Stimulated activated naive CD8-positive, alpha-beta T cell treated with anti-CD3 and anti-CD28 coated beads, Interleukin-15, amount 100 ng/mL, for 72 hours (primary cell): ENCODE results near the gene GSTT2B.
"Not testable (repeated sequence)": the region's sequence is repeated elsewhere in the genome, so short reads cannot be mapped to it uniquely, and the experiment has no call there.

Source experiments
- ATAC-seq: fragments of 150-1000 bp; cut with Tn5 transposase; 2 replicates; pipeline ENCODE4 v1.10.0; 2021; ENCODE audit warnings: mild to moderate bottlenecking, moderate library complexity
- DNase-seq, 2 donors: peaks; one replicate each; pipeline ENCODE4 v3.0.0; 2021 to 2022
- H3K27ac Mint-ChIP-seq, 2 donors: one replicate each; pipeline ENCODE4 v1.8.0; 2022; ENCODE audit warnings: mild to moderate bottlenecking in 2 of 2, mixed read lengths in 2 of 2, moderate library complexity in 2 of 2
- H3K27me3 Mint-ChIP-seq: one replicate; pipeline ENCODE4 v1.8.0; 2022; ENCODE audit warnings: mixed read lengths
- H3K4me1 Mint-ChIP-seq: one replicate; pipeline ENCODE4 v1.8.0; 2022; ENCODE audit warnings: mild to moderate bottlenecking, mixed read lengths
- H3K4me3 Mint-ChIP-seq, 2 donors: one replicate each; pipeline ENCODE4 v1.8.0; 2022; ENCODE audit warnings: mild to moderate bottlenecking in 2 of 2, mixed read lengths in 2 of 2, moderate library complexity in 1 of 2
- H3K9me3 Mint-ChIP-seq, 2 donors: one replicate each; pipeline ENCODE4 v1.8.0; 2022; ENCODE audit warnings: mixed read lengths in 2 of 2

GSTT2B gene

GRCh38 chr22:23925020-23925606, 35.9 kb downstream of the GSTT2B start:
- H3K27me3 Mint-ChIP-seq: peaks cover 6% of the 10 kb centered on the region
- peaks cover 13 to 22% of the 10 kb centered on the region in 2 donors for H3K9me3 Mint-ChIP-seq
- no peak overlapping the region for H3K4me3 Mint-ChIP-seq
- no peak overlapping the region for H3K27ac Mint-ChIP-seq
- H3K4me1 Mint-ChIP-seq: no peaks in the 10 kb centered on the region
- ATAC-seq (no peak), DNase-seq (no peak)

- ATAC-seq (no peak), DNase-seq (no peak)
- Mint-ChIP-seq H3K27me3 (no peaks in the 10 kb centered on the region), H3K27ac (no peak overlapping the region), H3K4me1 (no peaks in the 10 kb centered on the region), H3K4me3 (no peak overlapping the region), H3K9me3 (peaks cover 13 to 22% of the 10 kb centered on the region in 2 donors)
Observed at GRCh38 chr22:23922921-23923320, 38.1 kb downstream of the GSTT2B start.

GRCh38 chr22:23921586-23922201, 39.3 kb downstream of the GSTT2B start:
- peaks cover 10 to 18% of the 10 kb centered on the region in 2 donors for H3K9me3 Mint-ChIP-seq
- DNase-seq: not testable (repeated sequence)

GRCh38 chr22:23920267-23920611, 40.8 kb downstream of the GSTT2B start:
- H3K9me3 Mint-ChIP-seq, H3K4me3 Mint-ChIP-seq, DNase-seq, H3K4me1 Mint-ChIP-seq, ATAC-seq, H3K27ac Mint-ChIP-seq, H3K27me3 Mint-ChIP-seq: not testable (repeated sequence)

More at GRCh38 chr22:23921586-23922201, 39.3 kb downstream of the GSTT2B start:
- peak overlapping the region in 1 of 2 donors; percentile 62 for H3K27ac Mint-ChIP-seq
- H3K27me3 Mint-ChIP-seq, ATAC-seq, H3K4me1 Mint-ChIP-seq, H3K4me3 Mint-ChIP-seq: not testable (repeated sequence)

GRCh38 chr22:23915290-23915689, 45.7 kb downstream of the GSTT2B start:
- DNase-seq: no peak
- H3K27ac Mint-ChIP-seq: no peak overlapping the region
- H3K27me3 Mint-ChIP-seq: no peaks in the 10 kb centered on the region
- H3K4me1 Mint-ChIP-seq: peaks cover 32% of the 10 kb centered on the region
- no peaks in the 10 kb centered on the region for H3K9me3 Mint-ChIP-seq
- ATAC-seq: no peak
- no peak overlapping the region for H3K4me3 Mint-ChIP-seq

GRCh38 chr22:23913661-23914353, 47.2 kb downstream of the GSTT2B start:
- H3K4me3 Mint-ChIP-seq: peak overlapping the region; percentile 99 to 100
- no peaks in the 10 kb centered on the region for H3K9me3 Mint-ChIP-seq
- H3K27me3 Mint-ChIP-seq: peaks cover under 1% of the 10 kb centered on the region
- peaks cover 32% of the 10 kb centered on the region for H3K4me1 Mint-ChIP-seq
- DNase-seq (peak; percentile 98 to 100), ATAC-seq (peak; percentile 99)
- peak overlapping the region; percentile 100 for H3K27ac Mint-ChIP-seq

- H3K4me3 Mint-ChIP-seq: peak overlapping the region; percentile 99 to 100
- ATAC-seq (peak; percentile 55), DNase-seq (peak in 1 of 2 donors; percentile 51)
- peaks cover 32% of the 10 kb centered on the region for H3K4me1 Mint-ChIP-seq
- peaks cover 6% of the 10 kb centered on the region for H3K27me3 Mint-ChIP-seq
- H3K9me3 Mint-ChIP-seq: no peaks in the 10 kb centered on the region
- H3K27ac Mint-ChIP-seq: peak overlapping the region; percentile 100
Observed at GRCh38 chr22:23913306-23913660, 47.7 kb downstream of the GSTT2B start.

- DNase-seq (no peak), ATAC-seq (no peak)
- no peaks in the 10 kb centered on the region for H3K9me3 Mint-ChIP-seq
- H3K27ac Mint-ChIP-seq: peak overlapping the region in 1 of 2 donors; percentile 75
- H3K27me3 Mint-ChIP-seq: peaks cover 8% of the 10 kb centered on the region
- H3K4me1 Mint-ChIP-seq: peaks cover 32% of the 10 kb centered on the region
- peak overlapping the region in 1 of 2 donors; percentile 12 for H3K4me3 Mint-ChIP-seq
Observed at GRCh38 chr22:23912293-23912903, 48.6 kb downstream of the GSTT2B start.

GRCh38 chr22:23911318-23911980, 49.5 kb downstream of the GSTT2B start:
- no peak overlapping the region for H3K4me3 Mint-ChIP-seq
- no peak overlapping the region for H3K27ac Mint-ChIP-seq
- DNase-seq (no peak), ATAC-seq (no peak)
- peaks cover 32% of the 10 kb centered on the region for H3K4me1 Mint-ChIP-seq
- H3K9me3 Mint-ChIP-seq: no peaks in the 10 kb centered on the region
- peaks cover 8% of the 10 kb centered on the region for H3K27me3 Mint-ChIP-seq

GRCh38 chr22:23910496-23911190, 50.4 kb downstream of the GSTT2B start:
- Mint-ChIP-seq H3K4me1 (peaks cover 31% of the 10 kb centered on the region), H3K27ac (no peak overlapping the region), H3K4me3 (no peak overlapping the region), H3K9me3 (no peaks in the 10 kb centered on the region), H3K27me3 (peaks cover 8% of the 10 kb centered on the region)
- DNase-seq: no peak
- ATAC-seq: no peak

- no peak for ATAC-seq
- no peak overlapping the region for H3K4me3 Mint-ChIP-seq
- H3K27ac Mint-ChIP-seq: no peak overlapping the region
- no peak for DNase-seq
- H3K4me1 Mint-ChIP-seq: peaks cover 26% of the 10 kb centered on the region
- no peaks in the 10 kb centered on the region for H3K9me3 Mint-ChIP-seq
- peaks cover 12% of the 10 kb centered on the region for H3K27me3 Mint-ChIP-seq
Observed at GRCh38 chr22:23909296-23909898, 51.6 kb downstream of the GSTT2B start.

GRCh38 chr22:23908587-23909205, 52.3 kb downstream of the GSTT2B start:
- DNase-seq: no peak

GRCh38 chr22:23907423-23907822, 53.6 kb downstream of the GSTT2B start:
- not testable (repeated sequence) for H3K9me3 Mint-ChIP-seq, H3K4me3 Mint-ChIP-seq, DNase-seq, H3K27ac Mint-ChIP-seq, ATAC-seq
- H3K4me1 Mint-ChIP-seq: peaks cover 17% of the 10 kb centered on the region
- H3K27me3 Mint-ChIP-seq: peaks cover 18% of the 10 kb centered on the region

More at GRCh38 chr22:23908587-23909205, 52.3 kb downstream of the GSTT2B start:
- no peak for ATAC-seq
- H3K27me3 Mint-ChIP-seq: peaks cover 18% of the 10 kb centered on the region
- peaks cover 26% of the 10 kb centered on the region for H3K4me1 Mint-ChIP-seq
- no peak overlapping the region for H3K4me3 Mint-ChIP-seq
- no peaks in the 10 kb centered on the region for H3K9me3 Mint-ChIP-seq
- H3K27ac Mint-ChIP-seq: no peak overlapping the region
